Chondrocyte (in vitro differentiated cells): ENCODE data around the gene LYRM4. TPM values are rescaled to one million over a fixed set of nuclear protein-coding genes. Genes with fewer than 3 reads are reported as not detected.

Source experiments
- DNase-seq: peaks from one replicate; pipeline ENCODE4 v3.0.0; 2021; ENCODE audit warnings: mixed read lengths, low spot score
- H3K27ac Mint-ChIP-seq: one replicate; pipeline ENCODE4 v1.8.0; 2021; ENCODE audit warnings: mild to moderate bottlenecking, moderate library complexity, mixed read lengths; ENCODE audit not compliant: unreplicated experiment
- H3K27me3 Mint-ChIP-seq: 2 replicates; pipeline ENCODE4 v1.8.0; 2021; ENCODE audit warnings: low read depth, mixed read lengths
- H3K36me3 Mint-ChIP-seq: 2 replicates; pipeline ENCODE4 v1.8.0; 2021; ENCODE audit warnings: low read depth, mixed read lengths
- H3K4me1 Mint-ChIP-seq: 2 replicates; pipeline ENCODE4 v1.8.0; 2021; ENCODE audit warnings: low read depth, mild to moderate bottlenecking, mixed read lengths
- H3K4me3 Mint-ChIP-seq: one replicate; pipeline ENCODE4 v1.8.0; 2021; ENCODE audit warnings: mild to moderate bottlenecking, moderate library complexity, mixed read lengths; ENCODE audit not compliant: unreplicated experiment
- H3K9me3 Mint-ChIP-seq: 2 replicates; pipeline ENCODE4 v1.8.0; 2021; ENCODE audit warnings: low read depth, mixed read lengths
- CTCF ChIP-seq: fragments of 200-600 bp; sonication (generic); IDR thresholded peaks from 2 replicates; pipeline ENCODE4 v1.5.0; 2021; ENCODE audit warnings: antibody characterized with exemption, mild to moderate bottlenecking, moderate library complexity
- total RNA-seq: library from RNA; stranded (reverse); gene quantifications from 3 replicates; pipeline ENCODE4 v1.2.1, GENCODE V29; 2021

Gene LYRM4
- total RNA-seq, 1 donor from 2014 or later = 18.0 TPM

- Mint-ChIP-seq H3K36me3 (no peaks in the 10 kb centered on the region), H3K4me3 (no peak overlapping the region), H3K27me3 (no peaks in the 10 kb centered on the region), H3K4me1 (peaks cover 16% of the 10 kb centered on the region), H3K9me3 (no peaks in the 10 kb centered on the region), H3K27ac (no peak overlapping the region)
- no peak for TF ChIP-seq CTCF
- no peak for DNase-seq
Measured at GRCh38 chr6:5303682-5304081, 42.9 kb upstream of the LYRM4 start.

GRCh38 chr6:5302995-5303622, 42.4 kb upstream of the LYRM4 start:
- no peak overlapping the region for H3K4me3 Mint-ChIP-seq
- no peaks in the 10 kb centered on the region for H3K9me3 Mint-ChIP-seq
- H3K27ac Mint-ChIP-seq = no peak overlapping the region
- H3K36me3 Mint-ChIP-seq = no peaks in the 10 kb centered on the region
- H3K27me3 Mint-ChIP-seq = no peaks in the 10 kb centered on the region
- DNase-seq = no peak
- peaks cover 16% of the 10 kb centered on the region for H3K4me1 Mint-ChIP-seq
- TF ChIP-seq CTCF = peak; percentile 62

GRCh38 chr6:5302220-5302946, 41.6 kb upstream of the LYRM4 start:
- no peak overlapping the region for H3K27ac Mint-ChIP-seq
- H3K36me3 Mint-ChIP-seq = no peaks in the 10 kb centered on the region
- no peak overlapping the region for H3K4me3 Mint-ChIP-seq
- no peaks in the 10 kb centered on the region for H3K9me3 Mint-ChIP-seq
- H3K4me1 Mint-ChIP-seq = peaks cover 16% of the 10 kb centered on the region
- no peak for DNase-seq
- no peaks in the 10 kb centered on the region for H3K27me3 Mint-ChIP-seq
- no peak for TF ChIP-seq CTCF

- DNase-seq = no peak
- no peaks in the 10 kb centered on the region for H3K27me3 Mint-ChIP-seq
- H3K9me3 Mint-ChIP-seq = no peaks in the 10 kb centered on the region
- peaks cover 11% of the 10 kb centered on the region for H3K4me1 Mint-ChIP-seq
- no peak for TF ChIP-seq CTCF
- H3K36me3 Mint-ChIP-seq = no peaks in the 10 kb centered on the region
- no peak overlapping the region for H3K4me3 Mint-ChIP-seq
- no peak overlapping the region for H3K27ac Mint-ChIP-seq
Measured at GRCh38 chr6:5300206-5300764, 39.5 kb upstream of the LYRM4 start.

- Mint-ChIP-seq H3K4me3 (no peak overlapping the region), H3K36me3 (no peaks in the 10 kb centered on the region), H3K4me1 (peaks cover 9% of the 10 kb centered on the region), H3K9me3 (no peaks in the 10 kb centered on the region), H3K27me3 (no peaks in the 10 kb centered on the region), H3K27ac (no peak overlapping the region)
- no peak for TF ChIP-seq CTCF
- no peak for DNase-seq
Measured at GRCh38 chr6:5295623-5296022, 34.9 kb upstream of the LYRM4 start.
